GM12891 (cell line): ENCODE measurements around the gene IGFN1.

Source experiments
- POLR2A ChIP-seq: IDR thresholded peaks from 2 replicates; pipeline ENCODE4 v1.6.1; 2011; ENCODE audit warnings: low read depth, low read length, control low read depth
- POLR2AphosphoS5 ChIP-seq: IDR thresholded peaks from 2 replicates; pipeline ENCODE4 v1.6.1; 2011; ENCODE audit warnings: low read depth, low read length, control low read depth
- POU2F2 ChIP-seq: IDR thresholded peaks from 2 replicates; pipeline ENCODE4 v1.6.1; 2011; ENCODE audit warnings: low read depth, mild to moderate bottlenecking, control low read depth, low read length, moderate library complexity
- SPI1 ChIP-seq: IDR thresholded peaks from 2 replicates; pipeline ENCODE4 v1.6.1; 2011; ENCODE audit warnings: low read depth, low read length, control low read depth
- TAF1 ChIP-seq: IDR thresholded peaks from 2 replicates; pipeline ENCODE4 v1.6.1; 2011; ENCODE audit warnings: low read depth, low read length, control low read depth

DNA sequence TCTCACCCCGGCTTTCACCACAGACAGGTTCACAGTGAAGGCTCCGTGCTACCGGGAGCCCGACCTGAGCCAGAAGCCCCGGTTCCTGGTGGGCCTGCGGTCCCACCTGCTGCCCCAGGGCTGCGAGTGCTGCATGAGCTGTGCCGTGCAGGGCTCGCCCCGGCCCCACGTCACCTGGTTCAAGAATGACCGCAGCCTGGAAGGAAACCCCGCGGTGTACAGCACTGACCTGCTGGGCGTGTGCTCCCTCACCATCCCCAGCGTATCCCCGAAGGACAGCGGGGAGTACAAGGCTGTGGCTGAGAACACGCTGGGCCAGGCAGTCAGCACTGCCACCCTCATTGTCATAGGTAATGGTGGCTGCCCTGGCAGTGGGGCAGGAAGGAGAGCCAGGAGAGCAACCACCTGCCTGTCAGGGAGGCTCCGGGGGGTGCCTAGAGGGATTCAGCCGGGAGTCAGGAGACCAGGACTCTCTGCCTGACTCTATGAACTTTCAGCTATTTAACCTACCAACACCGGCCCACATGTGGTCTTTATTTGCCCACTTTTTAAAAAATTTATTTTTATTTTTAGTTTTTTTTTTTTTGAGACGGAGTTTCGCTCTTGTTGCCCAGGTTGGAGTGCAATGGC is 36.4 kb downstream of the IGFN1 start:
- no peak for TF ChIP-seq SPI1
- no peak for TF ChIP-seq POLR2AphosphoS5
- no peak for TF ChIP-seq POLR2A
- TF ChIP-seq TAF1: no peak
- TF ChIP-seq POU2F2: no peak
